ENCODE measurements around the gene LDAH.

- TF ChIP-seq CTCF (IDR thresholded peaks at IDR 0.05) (no peak), POLR2AphosphoS5 (IDR thresholded peaks at IDR 0.05) (no peak)
Observed at GRCh38 chr2:20844246-20844645, 21.3 kb upstream of the LDAH start.

All from sigmoid colon (tissue), 4 donors.